Dedifferentiated amniotic fluid mesenchymal stem cell (primary cell): ENCODE data around the gene GART.
"Not testable (repeated sequence)": the region's sequence is repeated elsewhere in the genome, so short reads cannot be mapped to it uniquely, and the experiment has no call there.

Source experiments
- DNase-seq: peaks from one replicate; pipeline ENCODE4 v3.0.0-alpha.2; 2016; ENCODE audit errors: extremely low spot score

GART gene

GRCh38 chr21:33469183-33469582 lies 72.7 kb downstream of the GART start:
- DNase-seq: not testable (repeated sequence)

- DNase-seq: no peak
These were observed 80.2 kb downstream of the GART start for GRCh38 chr21:33461538-33462250.

GRCh38 chr21:33458861-33459260 lies 83.1 kb downstream of the GART start:
- DNase-seq: no peak

GRCh38 chr21:33455686-33456446 lies 86.1 kb downstream of the GART start:
- DNase-seq: no peak
